HG03571 (cell line): Measurements from ENCODE around the gene ZBTB20.

Source experiments
- ATAC-seq: cut with Tn5 transposase; IDR thresholded peaks from one replicate; pipeline ENCODE4 v1.9.1; 2021; ENCODE audit not compliant: unreplicated experiment

The ZBTB20 gene

GRCh38 chr3:114595522-114596028 lies 551.5 kb downstream of the ZBTB20 start:
- no peak for ATAC-seq

- no peak for ATAC-seq
Observed at GRCh38 chr3:114590309-114591047, 556.6 kb downstream of the ZBTB20 start.

DNA sequence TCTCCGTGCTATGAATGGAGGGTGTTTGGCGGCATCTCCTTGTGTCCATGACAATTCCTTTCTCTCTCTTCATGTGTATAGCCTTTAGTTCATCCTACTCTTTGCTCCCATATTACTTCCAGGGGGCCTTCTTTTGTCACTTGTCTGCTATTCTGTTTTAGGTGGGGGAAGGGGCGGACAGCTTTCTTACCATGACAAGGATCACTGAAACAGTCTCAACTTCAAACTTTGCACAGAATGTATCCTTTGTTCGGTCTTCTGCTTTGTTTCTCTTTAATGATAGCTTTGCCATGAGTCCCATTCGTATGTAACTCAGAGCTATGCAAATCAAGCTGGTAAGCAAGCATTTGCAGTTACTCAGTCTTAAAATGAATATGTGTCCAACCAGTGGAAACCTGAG lies 559.1 kb downstream of the ZBTB20 start:
- no peak for ATAC-seq

DNA sequence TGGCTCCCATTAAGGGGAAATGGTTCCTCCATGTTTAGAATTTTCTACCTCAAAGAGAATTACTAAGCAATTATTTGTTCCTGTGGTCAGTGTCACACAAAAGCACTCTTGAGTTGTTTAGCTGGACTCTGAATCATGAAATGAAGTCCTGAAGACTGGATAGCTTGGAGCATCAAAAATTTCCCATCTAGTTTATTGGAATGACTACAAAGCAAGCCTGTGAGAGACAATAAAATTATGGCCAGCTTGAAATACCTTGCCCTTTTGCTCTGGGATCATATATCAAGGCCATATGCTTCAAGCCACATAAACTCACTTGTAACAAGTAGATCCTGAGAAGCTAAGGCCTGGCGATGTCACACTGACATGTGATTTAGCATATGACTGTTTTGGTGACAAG lies 561.0 kb downstream of the ZBTB20 start:
- ATAC-seq, result no peak

DNA sequence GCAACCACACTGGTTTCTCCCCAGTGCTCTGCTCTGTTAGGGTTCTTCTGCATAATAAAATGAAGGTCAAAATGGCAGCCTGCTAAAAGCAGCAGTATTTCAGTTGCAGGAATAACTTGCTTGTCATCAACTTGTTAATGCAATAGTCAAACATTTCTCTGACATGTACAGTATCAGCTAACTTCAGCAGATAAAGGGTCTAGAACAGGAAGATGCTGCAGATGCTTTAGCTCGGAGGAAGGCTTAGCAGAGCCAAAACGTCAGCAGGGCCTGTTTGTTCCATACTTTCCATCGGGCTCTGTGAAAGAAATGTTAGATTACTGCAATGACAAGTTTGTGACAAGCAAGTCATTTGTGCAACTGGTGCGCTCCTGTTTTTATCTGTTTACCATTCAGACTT lies 561.4 kb downstream of the ZBTB20 start:
- ATAC-seq, result no peak

- no peak for ATAC-seq
Observed at GRCh38 chr3:114584734-114585371, 562.2 kb downstream of the ZBTB20 start.

- ATAC-seq, result peak; percentile 83
Observed at GRCh38 chr3:114582929-114583328, 564.2 kb downstream of the ZBTB20 start.

- no peak for ATAC-seq
Observed at GRCh38 chr3:114572364-114573062, 574.6 kb downstream of the ZBTB20 start.

GRCh38 chr3:114571363-114571762 lies 575.7 kb downstream of the ZBTB20 start:
- no peak for ATAC-seq

DNA sequence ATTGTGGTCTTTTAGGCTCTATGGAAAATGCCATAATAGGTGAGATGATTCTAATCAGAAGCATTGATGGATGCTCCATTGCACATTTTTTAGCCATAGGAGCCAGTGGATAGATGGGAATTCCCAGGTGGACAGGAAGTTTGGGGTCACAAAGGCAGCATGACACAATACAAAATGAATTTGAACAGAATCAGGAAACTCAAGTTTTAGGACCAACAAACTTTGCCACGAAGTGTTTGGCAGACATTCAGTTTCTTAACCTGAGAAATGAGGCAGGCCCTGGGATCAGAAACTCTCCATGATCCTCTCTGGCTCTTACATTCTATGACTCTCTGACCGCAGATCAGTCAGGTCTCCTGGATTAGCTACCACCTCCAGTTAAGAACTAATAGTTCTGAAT lies 577.9 kb downstream of the ZBTB20 start:
- no peak for ATAC-seq

DNA sequence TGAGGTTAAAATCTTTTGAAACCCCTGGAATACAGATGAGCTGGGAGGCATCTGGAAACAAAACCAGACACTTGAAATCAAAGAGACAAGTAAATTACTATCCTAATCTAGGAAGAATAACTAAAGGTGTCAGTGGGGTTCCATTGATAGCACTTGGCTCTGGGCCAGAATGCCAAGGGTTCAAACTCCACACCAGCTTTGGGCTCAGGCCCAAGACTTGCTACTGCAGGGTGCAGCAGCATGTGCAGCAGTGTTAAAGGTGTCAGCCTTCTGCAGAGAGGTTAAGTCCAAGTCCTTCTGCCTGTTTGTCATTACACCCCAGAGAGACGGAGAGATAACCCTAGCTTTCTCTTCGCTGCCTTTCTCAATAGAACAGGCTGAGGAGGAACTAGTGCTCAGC lies 579.3 kb downstream of the ZBTB20 start:
- no peak for ATAC-seq

DNA sequence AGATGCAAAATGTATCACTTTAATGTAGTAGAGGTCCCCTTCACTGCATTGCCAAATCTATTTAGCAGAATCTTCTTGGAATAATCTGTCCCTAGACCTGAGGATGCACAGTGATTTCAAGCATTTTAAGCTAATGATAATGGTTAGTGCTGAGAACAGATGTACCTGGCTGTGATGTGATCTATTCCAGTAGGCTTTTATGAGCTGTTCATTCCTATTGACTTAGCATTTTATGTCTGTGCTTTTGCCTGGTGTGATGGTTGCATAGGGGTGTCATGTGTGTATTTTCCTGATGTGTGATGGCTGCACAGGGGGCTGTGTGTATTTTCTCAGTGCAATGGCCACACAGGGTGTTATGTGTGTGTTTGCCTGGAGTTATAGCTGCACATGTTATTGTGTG lies 580.3 kb downstream of the ZBTB20 start:
- ATAC-seq, result no peak

DNA sequence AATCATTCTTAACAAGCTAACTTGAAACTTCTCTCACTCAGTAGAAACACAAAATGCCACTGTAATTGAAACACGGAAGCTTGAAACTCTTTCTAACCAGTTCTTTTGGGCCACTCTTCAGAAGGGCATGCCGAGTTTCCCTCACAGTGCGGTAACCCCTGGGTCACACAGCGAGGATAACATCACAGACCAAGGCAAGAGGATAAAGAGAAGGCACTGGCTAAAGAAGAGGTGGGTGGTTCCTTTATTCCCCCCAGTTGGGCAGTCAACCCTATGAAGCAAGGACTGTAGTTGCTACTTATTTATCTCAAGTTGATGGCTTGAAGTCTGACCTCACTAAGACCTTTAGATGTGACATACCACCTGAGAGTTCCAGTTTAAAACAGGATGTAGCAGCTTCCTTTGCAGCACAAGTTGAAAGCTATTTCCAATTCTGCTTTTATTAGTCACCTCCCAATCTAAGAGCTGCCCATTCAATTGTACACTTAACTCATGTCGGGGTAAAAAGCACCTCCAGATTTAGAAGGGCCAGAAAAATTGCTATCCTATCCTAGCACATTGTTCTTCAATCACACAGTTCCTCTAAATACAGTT lies 580.8 kb downstream of the ZBTB20 start:
- ATAC-seq, result peak; percentile 88

DNA sequence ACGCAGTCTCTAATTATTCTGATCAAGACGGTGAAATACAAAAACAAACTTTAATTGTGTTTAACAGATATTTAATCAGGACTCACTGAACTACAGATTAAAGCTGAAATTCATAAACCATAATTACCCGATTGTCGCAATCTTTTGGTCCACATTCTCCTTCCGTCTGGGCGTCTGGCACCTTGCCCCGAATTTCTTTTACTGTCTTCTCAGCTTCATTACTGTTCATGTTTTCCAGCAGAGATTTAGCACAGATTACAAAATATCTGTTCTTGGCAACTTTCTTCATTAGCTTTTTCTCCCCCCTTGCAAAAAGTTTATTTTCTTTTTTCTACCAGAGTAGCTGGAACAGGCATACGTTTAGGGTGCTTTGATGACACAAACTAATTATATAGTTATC lies 581.9 kb downstream of the ZBTB20 start:
- no peak for ATAC-seq

DNA sequence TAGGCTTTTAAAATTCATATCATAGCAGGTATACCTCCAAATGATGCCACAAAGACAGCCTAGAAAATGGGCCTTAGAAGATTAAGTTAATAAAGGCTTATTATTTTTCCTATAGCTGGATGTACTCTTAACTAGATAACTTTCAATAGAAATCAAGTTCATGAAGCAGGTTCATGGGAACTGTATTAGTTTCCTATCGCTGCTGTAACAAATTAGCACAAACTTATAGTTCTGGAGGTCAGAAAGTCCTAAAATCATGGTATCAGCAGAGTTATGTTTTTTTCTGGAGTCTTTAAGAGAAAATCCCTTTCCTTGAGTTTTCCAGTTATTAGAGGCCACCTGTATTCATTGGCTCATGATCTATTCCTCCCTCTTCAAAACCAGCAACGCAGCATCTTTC lies 583.4 kb downstream of the ZBTB20 start:
- no peak for ATAC-seq

DNA sequence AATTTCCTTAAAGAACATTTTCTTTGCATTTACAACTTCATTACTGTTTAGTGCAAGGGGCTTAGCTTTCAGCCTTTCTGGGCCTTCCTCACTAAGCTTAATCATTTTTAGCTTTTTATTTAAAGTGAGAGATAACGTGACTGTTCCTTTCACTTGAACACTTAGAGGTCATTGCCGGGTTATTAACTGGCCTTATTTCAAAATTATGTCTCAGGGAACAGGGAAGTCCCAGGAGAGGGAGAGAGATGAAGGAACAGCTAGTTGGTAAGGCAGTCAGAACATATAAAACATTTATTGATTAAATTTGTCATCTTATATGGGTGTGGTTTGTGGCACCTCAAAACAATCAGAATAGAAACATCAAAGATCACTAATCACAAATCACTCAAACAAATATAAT lies 584.5 kb downstream of the ZBTB20 start:
- no peak for ATAC-seq

- no peak for ATAC-seq
Observed at GRCh38 chr3:114558271-114558670, 588.8 kb downstream of the ZBTB20 start.

DNA sequence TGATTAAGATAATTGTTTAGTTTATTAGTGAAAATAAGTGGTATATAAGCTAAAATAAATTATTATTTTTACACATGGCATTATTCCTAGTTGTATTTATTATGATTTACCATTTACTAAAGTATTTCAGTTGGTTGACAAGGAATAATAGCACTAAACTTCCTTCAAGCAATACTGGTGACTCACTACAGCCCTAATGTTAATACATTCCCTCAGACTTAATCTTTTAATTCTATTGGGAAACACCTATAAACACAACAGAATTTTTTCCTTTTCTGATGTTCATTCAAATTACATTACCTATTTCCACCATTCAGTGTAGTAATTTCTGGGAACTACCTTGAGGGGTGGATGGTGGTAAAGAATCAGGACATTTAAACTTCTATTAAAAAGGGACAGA lies 589.3 kb downstream of the ZBTB20 start:
- no peak for ATAC-seq

DNA sequence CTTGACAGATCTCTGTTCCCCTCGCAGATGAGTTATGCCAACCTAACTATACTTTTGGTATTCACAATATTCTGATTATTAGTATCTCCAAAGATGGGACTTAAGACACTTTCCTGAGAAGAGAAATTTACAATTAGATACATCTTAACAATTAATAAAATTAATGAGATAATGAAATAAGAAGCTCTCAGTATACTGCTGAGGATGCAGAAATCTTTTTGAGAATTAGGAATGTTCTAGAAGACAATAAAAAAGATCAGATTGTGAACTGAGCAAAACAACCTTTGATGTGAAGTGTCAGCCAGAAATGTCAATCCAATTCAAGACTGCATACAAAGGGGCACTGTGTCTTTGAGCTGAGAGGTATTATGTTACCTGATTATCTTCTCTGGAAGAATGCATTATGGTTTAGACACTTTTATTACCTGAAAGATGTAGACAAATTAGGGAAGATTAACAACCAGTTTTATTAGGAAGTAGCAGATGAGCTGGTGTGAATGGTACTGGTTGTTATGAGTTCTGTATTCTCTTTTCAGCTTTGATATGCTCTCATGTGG lies 590.4 kb downstream of the ZBTB20 start:
- ATAC-seq, result no peak

DNA sequence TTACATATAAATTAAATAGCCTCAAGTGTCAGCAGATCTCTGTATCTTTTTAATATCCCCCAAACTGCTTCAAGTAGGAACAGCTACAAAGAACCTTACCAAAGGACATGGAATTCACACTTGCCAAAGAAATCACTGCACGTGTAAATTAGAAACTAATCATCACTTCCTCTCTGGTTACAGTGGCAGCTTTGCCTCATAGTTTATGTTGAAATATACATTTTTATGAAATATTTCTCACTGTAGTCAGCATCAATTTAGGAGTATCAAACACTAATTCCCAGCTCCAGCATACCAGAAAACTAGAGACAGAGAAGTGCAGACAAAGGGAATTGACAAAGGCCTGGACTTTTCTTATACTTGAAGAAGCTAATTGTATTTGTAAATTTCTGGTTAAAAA lies 592.4 kb downstream of the ZBTB20 start:
- ATAC-seq, result no peak

DNA sequence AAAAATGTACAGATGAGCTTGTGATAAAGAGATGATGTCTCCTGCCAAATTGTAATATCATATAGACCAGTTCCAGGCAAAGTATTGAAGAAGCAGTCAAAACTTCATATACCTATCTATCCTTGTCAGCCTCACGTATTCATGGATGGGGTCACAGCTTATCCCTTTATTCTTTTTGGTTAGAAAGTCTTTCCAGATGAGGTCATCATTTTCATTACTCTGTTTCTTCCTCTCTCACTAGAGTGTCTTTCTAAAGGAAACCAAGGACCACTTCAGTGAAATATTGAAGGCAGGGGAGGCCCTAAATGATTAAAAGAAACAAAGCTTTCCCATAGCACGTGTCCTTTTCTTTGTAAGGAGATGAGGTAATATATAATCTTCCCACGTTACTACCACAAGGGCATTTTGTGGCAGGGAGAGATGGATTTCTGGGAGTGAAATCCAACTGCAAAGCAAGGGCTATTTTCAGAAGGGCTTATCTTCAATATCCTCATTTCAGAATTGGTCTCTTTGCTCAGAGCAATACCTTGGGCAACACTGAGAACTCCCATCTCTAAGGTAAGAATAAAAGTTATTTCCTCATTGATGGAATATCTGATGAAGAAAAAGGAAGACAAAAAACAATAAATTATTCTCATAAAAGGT lies 593.0 kb downstream of the ZBTB20 start:
- ATAC-seq, result no peak
